HepG2 (cell line): ENCODE measurements around the gene BCAS1. TPM values are rescaled to one million over a fixed set of nuclear protein-coding genes. Genes with fewer than 3 reads are reported as not detected.

Source experiments
- ATAC-seq: fragments of 200-7000 bp; cut with Tn5 transposase; 3 replicates; pipeline ENCODE4 v1.9.1; 2020; ENCODE audit warnings: mild to moderate bottlenecking, moderate library complexity
- BruUV-seq: library from RNA; stranded (reverse); fragments of 400-500 nt; replicated peaks from 2 replicates; lab custom pipeline; 2021; lab: Mats Ljungman, UMichigan
- CTCF ChIA-PET: fragments of 300-600 bp; formaldehyde crosslinking; extraction: SDS; loops from one replicate; lab custom pipeline; 2021; ENCODE audit warnings: low total read pairs, inconsistent platforms, low intra/inter-chr PET ratio; lab: Yijun Ruan, JAX
- POLR2A ChIA-PET: fragments of 350-600 bp; sonication (Branson Sonifier 250); formaldehyde crosslinking; loops from one replicate; lab custom pipeline; 2020; ENCODE audit warnings: antibody characterized with exemption, inconsistent platforms; lab: Yijun Ruan, JAX
- DNase-seq: peaks from one replicate; pipeline ENCODE4 v3.0.0-alpha.2; 2015; ENCODE audit warnings: low spot score
- FAIRE-seq: peaks from 3 replicates; lab custom pipeline; 2011; peaks lifted over from hg19 to GRCh38; lab: Jason Lieb, UNC
- H2AFZ ChIP-seq: one replicate; pipeline ENCODE4 v1.6.1; 2011; ENCODE audit warnings: low read length, inconsistent platforms
- H3K27ac ChIP-seq: fragments of 300-600 bp; 3 replicates; pipeline ENCODE4 v1.8.0; 2011; ENCODE audit warnings: mixed run types, mild to moderate bottlenecking, mixed read lengths, low read length, inconsistent platforms; ENCODE audit not compliant: insufficient read depth; ENCODE audit errors: extremely low read length
- H3K27me3 ChIP-seq, 2 experiments: fragments of 200-600 bp in 1 of 2; 2 replicates in 1 of 2; 3 replicates in 1 of 2; pipeline versions ENCODE4 v1.6.0 to v1.8.0; 2011; ENCODE audit warnings: low read length in 2 of 2, mild to moderate bottlenecking in 2 of 2, moderate library complexity in 2 of 2, inconsistent platforms in 1 of 2; ENCODE audit not compliant: insufficient read depth in 2 of 2, control insufficient read depth in 1 of 2
- H3K36me3 ChIP-seq, 2 experiments: fragments of 200-600 bp in 1 of 2; replicated peaks in 1 of 2; 2 replicates in 1 of 2; 3 replicates in 1 of 2; pipeline versions ENCODE4 v1.5.1 to v1.8.0; 2011; ENCODE audit warnings: low read length in 2 of 2, inconsistent platforms in 1 of 2; ENCODE audit not compliant: insufficient read depth in 2 of 2, control insufficient read depth in 1 of 2
- H3K4me1 ChIP-seq: 2 replicates; pipeline ENCODE4 v1.5.1; 2012; ENCODE audit warnings: low read length, inconsistent platforms; ENCODE audit not compliant: insufficient read depth
- H3K4me2 ChIP-seq: 2 replicates; pipeline ENCODE4 v1.6.0; 2011; ENCODE audit warnings: low read depth, low read length, inconsistent platforms
- H3K4me3 ChIP-seq, 3 experiments: fragments of 200-600 bp in 1 of 3; sonication (generic), shearing (Covaris generic) in 1 of 3; replicated peaks in 1 of 3; 2 replicates each; pipeline ENCODE4 v1.5.1; 2011 to 2016; ENCODE audit warnings: low read length in 3 of 3, inconsistent platforms in 2 of 3, low read depth in 2 of 3, mild to moderate bottlenecking in 2 of 3, control low read depth in 1 of 3, mixed read lengths in 1 of 3; ENCODE audit not compliant: insufficient read depth in 1 of 3
- H3K79me2 ChIP-seq: one replicate; pipeline ENCODE4 v1.6.1; 2011; ENCODE audit warnings: low read length, inconsistent platforms; ENCODE audit not compliant: insufficient read depth
- H3K9ac ChIP-seq: 2 replicates; pipeline ENCODE4 v1.6.0; 2011; ENCODE audit warnings: mild to moderate bottlenecking, low read depth, low read length, inconsistent platforms; ENCODE audit not compliant: insufficient read depth
- H3K9me3 ChIP-seq: 2 replicates; pipeline ENCODE4 v1.5.1; 2012; ENCODE audit warnings: mild to moderate bottlenecking, low read length
- H4K20me1 ChIP-seq: 2 replicates; pipeline ENCODE4 v1.6.0; 2011; ENCODE audit warnings: inconsistent platforms, mild to moderate bottlenecking, low read length, moderate library complexity; ENCODE audit not compliant: insufficient read depth
- ESRRA ChIP-seq: sonication (generic); formaldehyde crosslinking; IDR thresholded peaks from 2 replicates; pipeline ENCODE4 v1.5.1; 2020; ENCODE audit warnings: mild to moderate bottlenecking, low read depth, missing genetic modification reagents
- ETV5 ChIP-seq: IDR thresholded peaks from 2 replicates; pipeline ENCODE4 v1.6.1; 2018; ENCODE audit warnings: missing biosample characterization, missing genetic modification reagents, inconsistent platforms, borderline replicate concordance
- GATAD2A ChIP-seq: IDR thresholded peaks from 2 replicates; pipeline ENCODE4 v1.6.1; 2016
- KAT8 ChIP-seq: IDR thresholded peaks from 2 replicates; pipeline ENCODE4 v1.6.1; 2016; ENCODE audit warnings: missing genetic modification reagents, missing compliant biosample characterization
- MBNL3 ChIP-seq: fragments of 250-450 bp; sonication (Bioruptor Pico); conservative IDR thresholded peaks from 2 replicates; pipeline ENCODE4 v1.8.0; 2022; ENCODE audit warnings: mild to moderate bottlenecking, inconsistent platforms
- SOX13 ChIP-seq, 3 experiments: fragments of 450-650 bp in 1 of 3; sonication (generic) in 1 of 3; formaldehyde crosslinking in 1 of 3; IDR thresholded peaks in 2 of 3; conservative IDR thresholded peaks in 1 of 3; 2 replicates each; pipeline versions ENCODE4 v1.5.0 to v1.6.1; 2016 to 2020; ENCODE audit warnings: antibody characterized with exemption in 1 of 3, mild to moderate bottlenecking in 1 of 3, missing compliant biosample characterization in 1 of 3, missing genetic modification reagents in 1 of 3, moderate library complexity in 1 of 3
- SP1 ChIP-seq, 2 experiments: fragments of 450-650 bp in 1 of 2; sonication (generic) in 1 of 2; formaldehyde crosslinking in 1 of 2; IDR thresholded peaks; 2 replicates each; pipeline versions ENCODE4 v1.4.0 to v1.6.1; 2016 to 2020; ENCODE audit warnings: missing genetic modification reagents in 1 of 2
- ZBTB3 ChIP-seq: sonication (generic); formaldehyde crosslinking; IDR thresholded peaks from 2 replicates; pipeline ENCODE4 v1.4.0; 2020; ENCODE audit warnings: low read depth, mild to moderate bottlenecking, moderate library complexity, missing genetic modification reagents, borderline replicate concordance
- ZBTB38 ChIP-seq: sonication (generic); formaldehyde crosslinking; IDR thresholded peaks from 2 replicates; pipeline ENCODE4 v1.5.1; 2020; ENCODE audit warnings: mild to moderate bottlenecking, missing genetic modification reagents
- ZFP62 ChIP-seq: sonication (generic); formaldehyde crosslinking; IDR thresholded peaks from 2 replicates; pipeline ENCODE4 v1.4.0; 2020; ENCODE audit warnings: missing genetic modification reagents
- ZNF704 ChIP-seq: sonication (generic); formaldehyde crosslinking; IDR thresholded peaks from 2 replicates; pipeline ENCODE4 v1.8.1; 2023; ENCODE audit warnings: mild to moderate bottlenecking, inconsistent platforms, moderate library complexity, missing genetic modification reagents, borderline replicate concordance
- WGBS: methylation state at CpG from one replicate; pipeline ENCODE4 v1.1.6; 2017; ENCODE audit warnings: low lambda C conversion rate; 5-methylcytosine and 5-hydroxymethylcytosine counted together
- in situ Hi-C: cut with HindIII; loops from 2 replicates; pipeline ENCODE4 v1.10.0; 2017; ENCODE audit warnings: low pct_unique_long_range_greater_than_20kb; ENCODE audit not compliant: extremely low pct_ligation_motif_present
- intact Hi-C: fragments of 100-400 bp; cut with micrococcal nuclease; formaldehyde crosslinking; loops from one replicate; pipeline ENCODE4 v1.10.0; 2022; ENCODE audit not compliant: unreplicated experiment
- polyA plus RNA-seq, 8 experiments: library from polyadenylated mRNA; depleted of rRNA in 3 of 8; stranded (reverse) in 7 of 8; unstranded in 1 of 8; fragments of >200 nt; fragmentation: Illumina TruSeq in 4 of 8; extraction: Trizol in 4 of 8; gene quantifications; 2 replicates each; pipeline versions ENCODE4 v1.2.1 to v1.2.3, GENCODE V29; 2011 to 2016; ENCODE audit warnings: low read depth in 4 of 8, missing spikeins in 1 of 8, mixed read lengths in 1 of 8; ENCODE audit not compliant: insufficient read depth in 1 of 8
- total RNA-seq, 5 experiments: library from RNA; depleted of rRNA; stranded (reverse); fragments of >200 nt; fragmentation: Illumina TruSeq; extraction: Trizol; gene quantifications; 2 replicates each; pipeline ENCODE4 v1.2.3, GENCODE V29; 2016; ENCODE audit warnings: low read depth in 1 of 5
- TF ChIP-seq, protein P1 (sequence below): sonication (generic); formaldehyde crosslinking; IDR thresholded peaks from 2 replicates; pipeline ENCODE4 v1.4.0; 2020; ENCODE audit warnings: mild to moderate bottlenecking, missing genetic modification reagents, borderline replicate concordance

Gene BCAS1
- total and polyA plus RNA-seq, 2 of the 13 experiments (the other 11 are each of a cell fraction or from before 2014, with no cell fraction given) = 0.55 to 0.91 TPM

DNA sequence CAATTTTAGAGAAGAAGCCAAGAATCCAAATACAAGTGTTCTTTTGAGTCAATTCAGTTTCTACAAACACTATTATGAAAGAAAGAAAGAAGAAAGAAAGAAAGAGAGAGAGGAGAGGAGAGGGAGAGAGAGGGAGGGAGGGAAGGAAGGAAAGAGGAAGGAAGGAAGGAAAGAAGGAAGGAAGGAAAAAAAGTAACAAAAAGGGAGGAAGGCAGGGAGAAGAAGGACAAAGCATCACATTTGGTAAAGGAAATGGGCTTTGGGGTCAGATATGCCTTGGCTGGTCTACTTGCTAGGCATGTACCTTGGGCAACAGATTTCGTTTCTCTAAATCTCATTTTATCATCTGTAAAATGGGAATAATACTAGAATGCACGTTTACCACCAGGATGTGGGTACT lies 49.4 kb upstream of the BCAS1 start (continued):
- TF ChIP-seq ZNF704 (CRISPR knock-in tag) (no peak), SP1 (IDR thresholded peaks at IDR 0.05) (peak; percentile 30; the same call in 1 of the 2 replicates), SP1 (CRISPR knock-in tag; IDR thresholded peaks at IDR 0.05) (no peak), ZBTB3 (CRISPR knock-in tag) (no peak), MBNL3 (CRISPR knock-in tag) (no peak), ZFP62 (CRISPR knock-in tag) (no peak)

GRCh38 chr20:54118220-54119001 lies 48.0 kb upstream of the BCAS1 start:
- no peak overlapping the region for H2AFZ ChIP-seq
- H3K9ac ChIP-seq = no peak overlapping the region
- ChIA-PET CTCF (no interaction called here), POLR2A (interaction anchor here (0.9 to 6.9 kb wide), 4 partner anchors 13 to 79 kb away, joined by 3 to 145 read pairs (median 44); no protein-coding TSS in a partner anchor)
- H3K79me2 ChIP-seq = no peaks in the 10 kb centered on the region
- DNase-seq (peak; percentile 80), ATAC-seq (no peak), FAIRE-seq (no peak)
- intact Hi-C loops (no loop called here), in situ Hi-C loops (no loop called here)
- BruUV-seq = no TSS peak
- H3K4me1 ChIP-seq = peaks cover 100% of the 10 kb centered on the region
- H3K4me2 ChIP-seq = no peak overlapping the region
- H3K9me3 ChIP-seq = no peaks in the 10 kb centered on the region
- no peaks in the 10 kb centered on the region for H3K27me3 ChIP-seq
- no peaks in the 10 kb centered on the region for H4K20me1 ChIP-seq
- no peaks in the 10 kb centered on the region for H3K36me3 ChIP-seq
- peak overlapping the region; percentile 22 for H3K27ac ChIP-seq
- TF ChIP-seq SOX13 (IDR thresholded peaks at IDR 0.05) = no peak
- peak in 1 of 2 experiments; percentile 29; a peak in 1 of 4 replicates for TF ChIP-seq SOX13 (CRISPR knock-in tag; conservative IDR thresholded peaks at IDR 0.05 in 1 of 2, IDR thresholded peaks at IDR 0.05 in 1 of 2)
- 0 out of 2 replicates have a peak, but pooled peaks have one; percentile 16 for TF ChIP-seq KAT8 (CRISPR knock-in tag)
- TF ChIP-seq, protein P1, sequence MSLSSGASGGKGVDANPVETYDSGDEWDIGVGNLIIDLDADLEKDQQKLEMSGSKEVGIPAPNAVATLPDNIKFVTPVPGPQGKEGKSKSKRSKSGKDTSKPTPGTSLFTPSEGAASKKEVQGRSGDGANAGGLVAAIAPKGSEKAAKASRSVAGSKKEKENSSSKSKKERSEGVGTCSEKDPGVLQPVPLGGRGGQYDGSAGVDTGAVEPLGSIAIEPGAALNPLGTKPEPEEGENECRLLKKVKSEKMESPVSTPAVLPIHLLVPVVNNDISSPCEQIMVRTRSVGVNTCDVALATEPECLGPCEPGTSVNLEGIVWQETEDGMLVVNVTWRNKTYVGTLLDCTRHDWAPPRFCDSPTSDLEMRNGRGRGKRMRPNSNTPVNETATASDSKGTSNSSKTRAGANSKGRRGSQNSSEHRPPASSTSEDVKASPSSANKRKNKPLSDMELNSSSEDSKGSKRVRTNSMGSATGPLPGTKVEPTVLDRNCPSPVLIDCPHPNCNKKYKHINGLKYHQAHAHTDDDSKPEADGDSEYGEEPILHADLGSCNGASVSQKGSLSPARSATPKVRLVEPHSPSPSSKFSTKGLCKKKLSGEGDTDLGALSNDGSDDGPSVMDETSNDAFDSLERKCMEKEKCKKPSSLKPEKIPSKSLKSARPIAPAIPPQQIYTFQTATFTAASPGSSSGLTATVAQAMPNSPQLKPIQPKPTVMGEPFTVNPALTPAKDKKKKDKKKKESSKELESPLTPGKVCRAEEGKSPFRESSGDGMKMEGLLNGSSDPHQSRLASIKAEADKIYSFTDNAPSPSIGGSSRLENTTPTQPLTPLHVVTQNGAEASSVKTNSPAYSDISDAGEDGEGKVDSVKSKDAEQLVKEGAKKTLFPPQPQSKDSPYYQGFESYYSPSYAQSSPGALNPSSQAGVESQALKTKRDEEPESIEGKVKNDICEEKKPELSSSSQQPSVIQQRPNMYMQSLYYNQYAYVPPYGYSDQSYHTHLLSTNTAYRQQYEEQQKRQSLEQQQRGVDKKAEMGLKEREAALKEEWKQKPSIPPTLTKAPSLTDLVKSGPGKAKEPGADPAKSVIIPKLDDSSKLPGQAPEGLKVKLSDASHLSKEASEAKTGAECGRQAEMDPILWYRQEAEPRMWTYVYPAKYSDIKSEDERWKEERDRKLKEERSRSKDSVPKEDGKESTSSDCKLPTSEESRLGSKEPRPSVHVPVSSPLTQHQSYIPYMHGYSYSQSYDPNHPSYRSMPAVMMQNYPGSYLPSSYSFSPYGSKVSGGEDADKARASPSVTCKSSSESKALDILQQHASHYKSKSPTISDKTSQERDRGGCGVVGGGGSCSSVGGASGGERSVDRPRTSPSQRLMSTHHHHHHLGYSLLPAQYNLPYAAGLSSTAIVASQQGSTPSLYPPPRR = 0 out of 2 replicates have a peak, but pooled peaks have one; percentile 22
- no peak for TF ChIP-seq ESRRA (CRISPR knock-in tag)
- TF ChIP-seq GATAD2A (CRISPR knock-in tag) = peak; percentile 20; the same call in 1 of the 2 replicates
- peak; percentile 43; the same call in 1 of the 2 replicates for TF ChIP-seq ZBTB38 (CRISPR knock-in tag)
- no peak for TF ChIP-seq ETV5 (CRISPR knock-in tag)
- WGBS = 76% methylated on average over 9 of the region's 9 CpGs
- no peak overlapping the region for H3K4me3 ChIP-seq
